ENCODE measurements around the gene ANKRD35.
"Not testable (repeated sequence)": the region's sequence is repeated elsewhere in the genome, so short reads cannot be mapped to it uniquely, and the experiment has no call there.

Gene ANKRD35

GRCh38 chr1:145845514-145846161 is 40.0 kb downstream of the ANKRD35 start, which contains the start of gene NUDT17:
Gene NUDT17, plus strand, starts transcription at chr1:145845630. Its CDS starts 11 bp downstream, at chr1:145845641.
- ATAC-seq, result peak; percentile 84
- TF ChIP-seq ISL1 (CRISPR knock-in tag; IDR thresholded peaks at IDR 0.05) (no peak), PPARA (CRISPR knock-in tag; IDR thresholded peaks at IDR 0.05; ENCODE audit: borderline replicate concordance) (no peak), OSR1 (CRISPR knock-in tag; IDR thresholded peaks at IDR 0.05) (no peak; the same call in 1 of the 2 replicates), CSRNP3 (CRISPR knock-in tag; IDR thresholded peaks at IDR 0.05) (peak; percentile 11; the same call in 1 of the 2 replicates), TOX (CRISPR knock-in tag; IDR thresholded peaks at IDR 0.05; ENCODE audit: borderline replicate concordance) (peak; percentile 76), POU6F1 (CRISPR knock-in tag; IDR thresholded peaks at IDR 0.05; ENCODE audit: borderline replicate concordance, low read depth) (peak; percentile 80; the same call in 1 of the 2 replicates), ESRRG (CRISPR knock-in tag; IDR thresholded peaks at IDR 0.05) (no peak), ZNF70 (CRISPR knock-in tag; IDR thresholded peaks at IDR 0.05) (no peak; the same call in 1 of the 2 replicates), ZFP3 (CRISPR knock-in tag; IDR thresholded peaks at IDR 0.05) (0 out of 2 replicates have a peak, but pooled peaks have one; percentile 27), ZFP30 (CRISPR knock-in tag; IDR thresholded peaks at IDR 0.05) (no peak), RARB (CRISPR knock-in tag; IDR thresholded peaks at IDR 0.05) (peak; percentile 12; the same call in 1 of the 2 replicates), CREB5 (CRISPR knock-in tag; IDR thresholded peaks at IDR 0.05; ENCODE audit: low read depth) (no peak)
- TF ChIP-seq, protein P1, sequence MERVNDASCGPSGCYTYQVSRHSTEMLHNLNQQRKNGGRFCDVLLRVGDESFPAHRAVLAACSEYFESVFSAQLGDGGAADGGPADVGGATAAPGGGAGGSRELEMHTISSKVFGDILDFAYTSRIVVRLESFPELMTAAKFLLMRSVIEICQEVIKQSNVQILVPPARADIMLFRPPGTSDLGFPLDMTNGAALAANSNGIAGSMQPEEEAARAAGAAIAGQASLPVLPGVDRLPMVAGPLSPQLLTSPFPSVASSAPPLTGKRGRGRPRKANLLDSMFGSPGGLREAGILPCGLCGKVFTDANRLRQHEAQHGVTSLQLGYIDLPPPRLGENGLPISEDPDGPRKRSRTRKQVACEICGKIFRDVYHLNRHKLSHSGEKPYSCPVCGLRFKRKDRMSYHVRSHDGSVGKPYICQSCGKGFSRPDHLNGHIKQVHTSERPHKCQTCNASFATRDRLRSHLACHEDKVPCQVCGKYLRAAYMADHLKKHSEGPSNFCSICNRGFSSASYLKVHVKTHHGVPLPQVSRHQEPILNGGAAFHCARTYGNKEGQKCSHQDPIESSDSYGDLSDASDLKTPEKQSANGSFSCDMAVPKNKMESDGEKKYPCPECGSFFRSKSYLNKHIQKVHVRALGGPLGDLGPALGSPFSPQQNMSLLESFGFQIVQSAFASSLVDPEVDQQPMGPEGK (CRISPR knock-in tag; IDR thresholded peaks at IDR 0.05; ENCODE audit: borderline replicate concordance), result peak; percentile 85

DNA sequence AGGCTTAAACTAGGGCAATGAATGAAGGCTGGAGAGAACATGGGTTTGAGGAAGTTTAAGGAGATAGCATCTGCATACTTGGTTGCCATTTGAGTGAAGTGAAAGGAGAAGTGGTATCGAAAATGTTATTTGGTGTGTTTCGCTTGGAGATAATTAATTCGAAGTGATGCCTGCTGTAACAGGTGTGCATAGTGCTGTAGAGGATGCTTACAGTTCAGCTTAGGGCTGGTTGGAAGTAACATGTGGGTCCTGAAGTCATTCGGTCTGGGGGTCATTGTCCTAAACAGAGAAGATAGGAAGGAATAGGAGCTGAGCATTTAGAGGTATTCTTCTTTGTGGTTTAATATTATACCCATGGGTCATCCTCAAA is 40.5 kb downstream of the ANKRD35 start:
- peak; percentile 58 for ATAC-seq
- TF ChIP-seq SNAI2 (CRISPR knock-in tag; IDR thresholded peaks at IDR 0.05) (no peak), RARB (CRISPR knock-in tag; IDR thresholded peaks at IDR 0.05) (0 out of 2 replicates have a peak, but pooled peaks have one; percentile 13), TOX (CRISPR knock-in tag; IDR thresholded peaks at IDR 0.05; ENCODE audit: borderline replicate concordance) (no peak), ZNF565 (CRISPR knock-in tag; conservative IDR thresholded peaks at IDR 0.05; ENCODE audit: low read depth) (no peak)

- TF ChIP-seq TCF4 (CRISPR knock-in tag; IDR thresholded peaks at IDR 0.05; ENCODE audit: borderline replicate concordance) (no peak), SNAI2 (CRISPR knock-in tag; IDR thresholded peaks at IDR 0.05) (no peak), ZC3H10 (CRISPR knock-in tag; IDR thresholded peaks at IDR 0.05) (no peak), BACH2 (CRISPR knock-in tag; IDR thresholded peaks at IDR 0.05; ENCODE audit: borderline replicate concordance) (no peak), TOX (CRISPR knock-in tag; IDR thresholded peaks at IDR 0.05; ENCODE audit: borderline replicate concordance) (no peak), CREB5 (CRISPR knock-in tag; IDR thresholded peaks at IDR 0.05; ENCODE audit: low read depth) (no peak), ZNF8 (CRISPR knock-in tag; IDR thresholded peaks at IDR 0.05) (no peak)
Observed at GRCh38 chr1:145843031-145843430, 42.6 kb downstream of the ANKRD35 start.

DNA sequence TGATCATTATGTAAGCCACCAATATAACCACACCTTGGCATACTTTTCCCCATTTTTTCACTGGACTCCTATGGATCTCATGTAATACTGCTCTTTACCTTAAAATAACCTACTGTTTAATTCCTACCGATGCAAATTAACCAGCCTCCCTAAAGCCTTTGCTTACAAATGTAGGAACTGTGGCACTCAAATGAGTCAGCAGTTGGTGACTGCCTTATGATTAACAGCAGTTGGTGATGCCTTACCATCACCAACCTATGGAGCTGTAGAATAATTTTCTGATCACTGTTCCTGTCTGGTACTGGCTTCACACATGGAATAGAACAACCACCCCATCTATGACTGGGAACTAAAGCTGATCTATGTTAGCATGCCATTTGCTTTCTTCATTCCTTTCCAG is 48.0 kb downstream of the ANKRD35 start:
- no peak for TF ChIP-seq ESRRG (CRISPR knock-in tag; IDR thresholded peaks at IDR 0.05)
- no peak for ATAC-seq

More at GRCh38 chr1:145843031-145843430, 42.6 kb downstream of the ANKRD35 start:
- no peak for ATAC-seq

DNA sequence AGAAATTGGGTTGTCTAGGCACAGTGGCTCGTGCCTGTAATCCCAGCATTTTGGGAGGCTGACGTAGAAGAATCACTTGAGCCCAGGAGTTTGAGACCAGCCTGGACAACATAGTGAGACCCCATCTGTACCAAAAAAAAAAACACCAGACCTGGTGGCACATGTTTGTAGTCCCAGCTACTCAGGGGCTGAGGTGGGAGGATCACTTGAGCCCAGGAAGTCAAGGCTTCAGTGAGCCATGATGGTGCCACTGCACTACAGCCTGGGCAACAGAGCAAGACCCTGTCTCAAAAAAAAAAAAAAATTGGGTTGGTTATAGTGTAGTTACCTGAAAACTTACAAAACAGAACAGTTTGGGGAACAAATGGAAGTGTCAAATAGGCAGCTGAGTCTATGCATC is 54.9 kb downstream of the ANKRD35 start:
- not testable (repeated sequence) for ATAC-seq
